Measurements from ENCODE around the gene RNASE8.

The RNASE8 gene

DNA sequence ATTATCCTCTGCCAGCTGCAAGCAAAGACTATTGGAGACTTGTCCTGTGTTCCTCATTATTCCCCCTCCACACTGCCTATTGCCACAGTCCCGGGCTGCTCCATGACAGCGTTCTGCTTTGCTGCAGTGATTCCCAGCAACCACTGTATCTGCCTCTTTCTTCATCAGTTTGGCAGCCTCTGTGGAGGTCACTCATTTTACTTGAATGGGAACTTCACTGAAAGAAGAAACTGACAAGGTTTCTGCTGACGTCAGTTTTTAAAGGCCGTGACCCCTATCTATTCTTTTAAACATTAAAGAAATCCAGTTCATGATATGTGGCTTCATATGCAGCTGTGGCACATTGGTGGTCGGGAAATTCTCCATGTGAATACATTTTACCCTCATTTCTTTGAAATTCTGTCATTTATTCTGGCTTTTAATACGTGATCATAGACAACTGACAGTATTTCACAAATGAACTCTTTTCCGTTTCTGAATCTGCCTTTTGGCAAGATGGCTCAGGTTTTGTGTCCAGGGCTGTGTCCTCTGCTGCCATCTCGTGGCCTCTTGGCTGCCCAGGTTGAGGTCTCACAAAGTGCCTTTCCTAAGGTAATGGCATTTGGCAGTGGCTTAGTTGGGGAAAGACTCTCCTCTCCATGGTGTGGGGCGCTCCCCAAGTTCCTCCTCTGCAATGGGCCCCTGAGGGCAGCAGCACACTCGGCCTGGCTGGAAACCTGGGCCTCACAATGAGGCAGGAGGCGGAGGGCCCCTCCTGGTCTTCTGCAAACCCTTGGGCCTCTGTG lies 49.1 kb downstream of the RNASE8 start:
- peak; percentile 76 for DNase-seq (ENCODE audit: low read depth)

GRCh38 chr14:21107283-21107800 lies 49.7 kb downstream of the RNASE8 start:
- DNase-seq (ENCODE audit: low read depth) = peak; percentile 29
